HEK293T (cell line): ENCODE measurements around the gene TMEM91.

ENCODE experiments used
- CTCF ChIA-PET: fragments of 350-600 bp; formaldehyde crosslinking; extraction: SDS; loops from one replicate; lab custom pipeline; 2021; ENCODE audit warnings: antibody characterized with exemption, inconsistent platforms; lab: Yijun Ruan, JAX
- POLR2A ChIA-PET: fragments of 350-600 bp; formaldehyde crosslinking; extraction: SDS; loops from one replicate; lab custom pipeline; 2020; ENCODE audit warnings: antibody characterized with exemption, inconsistent platforms; lab: Yijun Ruan, JAX
- DNase-seq: peaks from one replicate; pipeline ENCODE4 v3.0.0; 2012; ENCODE audit warnings: mixed read lengths; ENCODE audit errors: extremely low spot score
- ARNT ChIP-seq: fragments of 450-650 bp; IDR thresholded peaks from 2 replicates; pipeline ENCODE4 v1.6.1; 2017; ENCODE audit warnings: mild to moderate bottlenecking
- BHLHE40 ChIP-seq: fragments of 450-650 bp; IDR thresholded peaks from 2 replicates; pipeline ENCODE4 v1.6.1; 2016; ENCODE audit warnings: mild to moderate bottlenecking, moderate library complexity, borderline replicate concordance
- CTBP1 ChIP-seq: fragments of 450-650 bp; IDR thresholded peaks from 2 replicates; pipeline ENCODE4 v1.6.1; 2016; ENCODE audit warnings: borderline replicate concordance
- ELF4 ChIP-seq: fragments of 450-650 bp; IDR thresholded peaks from 2 replicates; pipeline ENCODE4 v1.6.1; 2017; ENCODE audit warnings: antibody characterized with exemption
- FOXA1 ChIP-seq: fragments of 450-650 bp; IDR thresholded peaks from 2 replicates; pipeline ENCODE4 v1.6.1; 2016; ENCODE audit warnings: mild to moderate bottlenecking
- FOXK2 ChIP-seq: fragments of 450-650 bp; IDR thresholded peaks from 2 replicates; pipeline ENCODE4 v1.6.1; 2016; ENCODE audit warnings: mild to moderate bottlenecking
- FOXM1 ChIP-seq: fragments of 450-650 bp; IDR thresholded peaks from 2 replicates; pipeline ENCODE4 v1.6.1; 2017; ENCODE audit warnings: mild to moderate bottlenecking, borderline replicate concordance
- HDGF ChIP-seq: fragments of 450-650 bp; IDR thresholded peaks from 2 replicates; pipeline ENCODE4 v1.6.1; 2017; ENCODE audit warnings: antibody characterized with exemption, borderline replicate concordance
- L3MBTL2 ChIP-seq: fragments of 450-650 bp; conservative IDR thresholded peaks from 2 replicates; pipeline ENCODE4 v1.6.1; 2016; ENCODE audit warnings: mild to moderate bottlenecking
- LEF1 ChIP-seq: fragments of 450-650 bp; IDR thresholded peaks from 2 replicates; pipeline ENCODE4 v1.6.1; 2017; ENCODE audit warnings: mild to moderate bottlenecking, borderline replicate concordance
- NFRKB ChIP-seq: fragments of 450-650 bp; IDR thresholded peaks from 2 replicates; pipeline ENCODE4 v1.6.1; 2016; ENCODE audit warnings: mild to moderate bottlenecking, moderate library complexity
- PKNOX1 ChIP-seq: fragments of 450-650 bp; IDR thresholded peaks from 2 replicates; pipeline ENCODE4 v1.6.1; 2016
- SP1 ChIP-seq: fragments of 450-650 bp; IDR thresholded peaks from 2 replicates; pipeline ENCODE4 v1.6.1; 2017
- SUZ12 ChIP-seq: fragments of 450-650 bp; IDR thresholded peaks from 2 replicates; pipeline ENCODE4 v1.6.1; 2016; ENCODE audit warnings: mild to moderate bottlenecking
- TARDBP ChIP-seq: fragments of 450-650 bp; IDR thresholded peaks from 2 replicates; pipeline ENCODE4 v1.6.1; 2016
- ZNF384 ChIP-seq: fragments of 450-650 bp; IDR thresholded peaks from 2 replicates; pipeline ENCODE4 v1.6.1; 2016

TMEM91 gene

GRCh38 chr19:41413947-41414346 is 37.6 kb downstream of the TMEM91 start:
- no peak for TF ChIP-seq FOXA1
- TF ChIP-seq CTBP1: no peak
- TF ChIP-seq SP1: no peak
- TF ChIP-seq L3MBTL2: no peak
- no peak for TF ChIP-seq SUZ12
- TF ChIP-seq TARDBP: no peak
- TF ChIP-seq PKNOX1: no peak
- no peak for TF ChIP-seq BHLHE40
- TF ChIP-seq ELF4: no peak
- no peak for TF ChIP-seq HDGF
- TF ChIP-seq FOXK2: no peak
- POLR2A ChIA-PET: interaction anchor here (1.0 kb wide), 1 partner anchor 25 kb away, joined by 3 read pairs; no protein-coding TSS in a partner anchor
- CTCF ChIA-PET: no interaction called here
- no peak for DNase-seq

GRCh38 chr19:41414461-41414860 is 38.1 kb downstream of the TMEM91 start:
- DNase-seq: no peak
- ChIA-PET CTCF (no interaction called here), POLR2A (interaction anchor here (1.0 to 1.2 kb wide), 2 partner anchors 13 to 25 kb away, joined by 3 read pairs; partner anchors contain the start of gene B3GNT8)
- TF ChIP-seq CTBP1 (no peak), SP1 (no peak), SUZ12 (no peak), ZNF384 (no peak), ELF4 (no peak), FOXK2 (no peak), FOXA1 (no peak), NFRKB (no peak), ARNT (no peak), FOXM1 (no peak), BHLHE40 (no peak), L3MBTL2 (no peak), TARDBP (no peak), PKNOX1 (no peak), HDGF (no peak), LEF1 (no peak)

GRCh38 chr19:41415154-41415571 is 38.8 kb downstream of the TMEM91 start:
- DNase-seq: no peak
- POLR2A ChIA-PET: interaction anchor here (1.0 to 1.2 kb wide), 2 partner anchors 12 to 24 kb away, joined by 3 read pairs; partner anchors contain the start of gene B3GNT8
- no peak for TF ChIP-seq FOXA1
- TF ChIP-seq CTBP1: no peak
- TF ChIP-seq TARDBP: no peak
- CTCF ChIA-PET: no interaction called here

GRCh38 chr19:41416194-41416674 is 39.9 kb downstream of the TMEM91 start:
- CTCF ChIA-PET: no interaction called here
- TF ChIP-seq CTBP1 (no peak), BHLHE40 (no peak), HDGF (no peak), SP1 (no peak), FOXK2 (no peak), TARDBP (no peak), FOXM1 (no peak), ELF4 (no peak), ARNT (no peak), ZNF384 (no peak), SUZ12 (no peak), LEF1 (no peak), FOXA1 (no peak), PKNOX1 (no peak), NFRKB (no peak), L3MBTL2 (no peak)
- POLR2A ChIA-PET: no interaction called here

GRCh38 chr19:41420101-41420880 is 44.0 kb downstream of the TMEM91 start:
- ChIA-PET CTCF (interaction anchor here (0.6 kb wide), 1 partner anchor 565 kb away, joined by 7 read pairs; no protein-coding TSS in a partner anchor), POLR2A (interaction anchor here (2.1 kb wide), 1 partner anchor 19 kb away, joined by 7 read pairs; the partner anchor contains the start of gene DMAC2)
- no peak for DNase-seq
- TF ChIP-seq FOXA1: no peak
- no peak for TF ChIP-seq FOXK2

More at GRCh38 chr19:41416194-41416674, 39.9 kb downstream of the TMEM91 start:
- DNase-seq: no peak

GRCh38 chr19:41421314-41421713 is 45.0 kb downstream of the TMEM91 start:
- DNase-seq: no peak
- ChIA-PET POLR2A (no interaction called here), CTCF (no interaction called here)
- TF ChIP-seq ARNT (no peak), PKNOX1 (no peak), SP1 (no peak), CTBP1 (no peak), HDGF (no peak), LEF1 (no peak), FOXM1 (no peak), ZNF384 (no peak), NFRKB (no peak), FOXK2 (no peak), FOXA1 (no peak), ELF4 (no peak)
